ENCODE data around the gene IRF4.

Gene IRF4

DNA sequence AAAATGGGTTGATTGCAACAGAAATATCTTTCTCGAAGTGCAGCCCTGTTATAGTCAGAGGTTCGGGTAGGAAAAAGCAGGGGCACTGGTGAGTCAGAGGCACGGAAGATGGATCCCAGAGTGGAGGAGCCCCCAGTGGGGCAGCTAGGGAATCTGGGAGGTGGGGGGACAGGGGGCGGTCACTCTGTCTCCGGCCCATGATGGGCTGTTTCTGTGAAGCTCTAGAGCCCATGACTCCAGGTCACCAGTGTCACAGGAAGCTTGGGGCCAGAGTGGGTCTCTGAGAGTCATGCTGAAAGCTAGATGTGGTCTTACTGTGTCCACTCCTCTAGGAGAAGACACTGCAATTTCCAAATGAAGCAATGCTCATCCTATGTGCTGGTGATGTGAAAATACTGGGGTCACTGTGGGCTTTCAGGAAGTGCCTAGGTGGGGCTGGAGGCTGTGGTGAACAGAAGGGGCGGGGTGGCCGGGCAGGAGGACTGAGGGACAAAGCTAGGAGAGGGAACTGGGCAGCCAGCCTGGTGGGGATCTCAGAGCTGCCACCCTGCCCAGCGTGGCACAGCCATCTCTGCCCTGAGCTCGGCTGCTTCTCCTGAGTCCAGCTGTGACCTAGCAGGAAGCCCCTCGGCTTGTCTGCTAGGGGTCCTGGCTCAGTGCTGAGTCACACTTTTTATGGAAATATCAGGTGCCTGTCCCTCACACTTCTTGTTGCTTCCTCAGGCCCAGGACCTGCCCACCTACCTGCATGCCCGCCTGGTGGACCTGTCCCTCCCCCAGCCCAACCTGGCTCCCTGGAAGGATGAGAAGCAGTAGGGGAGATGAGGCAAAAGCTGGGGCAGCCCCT is 54.2 kb downstream of the IRF4 start:
- TF ChIP-seq, protein P1, sequence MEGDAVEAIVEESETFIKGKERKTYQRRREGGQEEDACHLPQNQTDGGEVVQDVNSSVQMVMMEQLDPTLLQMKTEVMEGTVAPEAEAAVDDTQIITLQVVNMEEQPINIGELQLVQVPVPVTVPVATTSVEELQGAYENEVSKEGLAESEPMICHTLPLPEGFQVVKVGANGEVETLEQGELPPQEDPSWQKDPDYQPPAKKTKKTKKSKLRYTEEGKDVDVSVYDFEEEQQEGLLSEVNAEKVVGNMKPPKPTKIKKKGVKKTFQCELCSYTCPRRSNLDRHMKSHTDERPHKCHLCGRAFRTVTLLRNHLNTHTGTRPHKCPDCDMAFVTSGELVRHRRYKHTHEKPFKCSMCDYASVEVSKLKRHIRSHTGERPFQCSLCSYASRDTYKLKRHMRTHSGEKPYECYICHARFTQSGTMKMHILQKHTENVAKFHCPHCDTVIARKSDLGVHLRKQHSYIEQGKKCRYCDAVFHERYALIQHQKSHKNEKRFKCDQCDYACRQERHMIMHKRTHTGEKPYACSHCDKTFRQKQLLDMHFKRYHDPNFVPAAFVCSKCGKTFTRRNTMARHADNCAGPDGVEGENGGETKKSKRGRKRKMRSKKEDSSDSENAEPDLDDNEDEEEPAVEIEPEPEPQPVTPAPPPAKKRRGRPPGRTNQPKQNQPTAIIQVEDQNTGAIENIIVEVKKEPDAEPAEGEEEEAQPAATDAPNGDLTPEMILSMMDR (IDR thresholded peaks at IDR 0.05; ENCODE audit: low read depth, low read length), result no peak
- no peak overlapping the region for H3K4me3 ChIP-seq (ENCODE audit: low read depth, low read length)

GRCh38 chr6:446418-447366 is 55.1 kb downstream of the IRF4 start:
- TF ChIP-seq, protein P1 (IDR thresholded peaks at IDR 0.05; ENCODE audit: low read depth, low read length), result no peak
- H3K4me3 ChIP-seq (ENCODE audit: low read depth, low read length), result no peak overlapping the region

GRCh38 chr6:447381-448165 is 56.0 kb downstream of the IRF4 start:
- H3K4me3 ChIP-seq (ENCODE audit: low read depth, low read length), result no peak overlapping the region
- TF ChIP-seq, protein P1 (IDR thresholded peaks at IDR 0.05; ENCODE audit: low read depth, low read length), result no peak

DNA sequence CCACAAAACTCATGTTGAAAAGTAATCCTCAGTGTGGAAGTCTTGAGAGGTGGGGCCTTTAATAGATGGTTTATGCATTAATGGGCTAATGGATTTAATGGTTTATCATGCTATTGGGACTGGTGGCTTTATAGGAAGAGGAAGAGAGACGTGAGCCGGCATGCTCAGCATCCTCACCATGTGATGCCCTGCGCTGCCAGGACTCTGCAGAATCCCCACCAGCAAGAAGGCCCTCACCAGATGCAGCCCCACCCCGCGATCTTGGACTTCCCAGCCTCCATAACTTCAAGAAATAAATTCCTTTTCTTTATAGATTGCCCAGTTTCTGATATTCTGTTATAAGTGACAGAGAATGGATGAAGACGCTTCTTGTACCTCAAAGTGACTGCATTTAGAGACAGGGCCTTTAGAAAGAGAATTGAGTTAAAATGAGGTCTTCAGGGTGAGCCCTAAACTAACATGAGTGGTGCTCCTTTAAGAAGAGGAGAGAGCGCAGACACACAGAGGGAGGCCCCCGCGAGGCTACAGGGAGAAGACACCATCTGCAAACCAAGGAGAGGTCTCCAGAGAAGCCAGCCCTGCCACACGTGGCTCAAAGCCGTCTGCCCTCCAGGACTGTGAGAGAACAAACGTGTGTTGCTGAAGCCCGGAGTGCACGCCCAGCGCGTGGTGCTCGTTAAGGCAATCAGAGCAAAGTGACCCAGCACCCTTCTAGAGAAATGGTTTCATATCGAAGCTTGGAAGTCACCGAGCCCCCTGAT is 56.9 kb downstream of the IRF4 start:
- TF ChIP-seq, protein P1 (IDR thresholded peaks at IDR 0.05; ENCODE audit: low read depth, low read length), result no peak
- no peak overlapping the region for H3K4me3 ChIP-seq (ENCODE audit: low read depth, low read length)

DNA sequence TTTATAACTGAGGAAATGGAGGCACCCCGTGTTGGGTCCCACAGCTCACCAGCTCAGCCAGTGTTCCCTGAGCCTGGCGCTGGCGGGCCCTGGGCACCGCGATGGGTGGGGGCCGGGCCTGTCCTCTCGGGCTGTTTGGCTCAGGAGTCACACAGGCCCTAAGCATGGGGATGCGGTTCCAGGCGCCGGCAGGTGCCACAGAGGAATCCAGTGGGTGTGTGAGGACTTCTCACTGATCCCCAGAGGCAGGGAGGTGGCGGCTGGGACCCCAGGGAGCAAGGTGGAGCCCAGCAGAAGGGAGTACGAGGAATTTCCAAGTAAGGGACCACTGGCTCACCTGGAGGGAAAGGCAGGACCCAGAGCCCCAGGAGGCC is 57.5 kb downstream of the IRF4 start:
- no peak overlapping the region for H3K4me3 ChIP-seq (ENCODE audit: low read depth, low read length)
- TF ChIP-seq, protein P1 (IDR thresholded peaks at IDR 0.05; ENCODE audit: low read depth, low read length), result no peak
